ENCODE data around the gene AMBRA1.

AMBRA1 gene

DNA sequence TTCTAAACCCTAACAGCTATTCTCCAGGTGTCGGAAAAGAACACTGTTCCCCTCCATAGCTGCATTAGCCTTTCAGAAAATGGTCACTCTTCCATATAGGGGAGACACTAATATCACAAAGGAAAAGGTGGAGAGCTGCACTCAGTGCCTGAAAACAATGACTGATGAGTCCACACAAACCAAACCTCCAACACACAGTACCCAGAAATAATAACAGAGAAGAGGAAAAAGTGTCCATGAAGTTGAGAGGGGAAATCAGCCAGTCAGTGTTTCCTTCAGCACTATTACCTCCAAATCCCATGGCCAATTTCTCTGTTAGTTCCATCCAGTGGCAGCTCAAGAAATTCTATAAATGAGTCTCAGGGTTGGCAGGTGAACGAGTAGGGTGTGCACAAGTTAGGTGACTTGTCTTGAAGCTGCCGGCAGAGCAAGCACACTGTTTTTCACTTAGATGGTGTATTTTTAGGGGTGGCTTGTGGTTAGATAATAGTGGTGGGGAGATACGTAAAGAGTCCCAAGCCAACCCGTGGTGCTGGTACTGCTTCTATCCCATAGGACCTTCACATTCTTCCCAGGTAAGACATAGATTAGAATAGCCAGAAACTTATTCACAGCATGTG lies 117.8 kb downstream of the AMBRA1 start:
- DNase-seq (ENCODE audit: low spot score), result peak; percentile 24
- TF ChIP-seq, protein P1, sequence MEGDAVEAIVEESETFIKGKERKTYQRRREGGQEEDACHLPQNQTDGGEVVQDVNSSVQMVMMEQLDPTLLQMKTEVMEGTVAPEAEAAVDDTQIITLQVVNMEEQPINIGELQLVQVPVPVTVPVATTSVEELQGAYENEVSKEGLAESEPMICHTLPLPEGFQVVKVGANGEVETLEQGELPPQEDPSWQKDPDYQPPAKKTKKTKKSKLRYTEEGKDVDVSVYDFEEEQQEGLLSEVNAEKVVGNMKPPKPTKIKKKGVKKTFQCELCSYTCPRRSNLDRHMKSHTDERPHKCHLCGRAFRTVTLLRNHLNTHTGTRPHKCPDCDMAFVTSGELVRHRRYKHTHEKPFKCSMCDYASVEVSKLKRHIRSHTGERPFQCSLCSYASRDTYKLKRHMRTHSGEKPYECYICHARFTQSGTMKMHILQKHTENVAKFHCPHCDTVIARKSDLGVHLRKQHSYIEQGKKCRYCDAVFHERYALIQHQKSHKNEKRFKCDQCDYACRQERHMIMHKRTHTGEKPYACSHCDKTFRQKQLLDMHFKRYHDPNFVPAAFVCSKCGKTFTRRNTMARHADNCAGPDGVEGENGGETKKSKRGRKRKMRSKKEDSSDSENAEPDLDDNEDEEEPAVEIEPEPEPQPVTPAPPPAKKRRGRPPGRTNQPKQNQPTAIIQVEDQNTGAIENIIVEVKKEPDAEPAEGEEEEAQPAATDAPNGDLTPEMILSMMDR (IDR thresholded peaks at IDR 0.05; ENCODE audit: extremely low read depth, missing control alignments), result no peak

DNA sequence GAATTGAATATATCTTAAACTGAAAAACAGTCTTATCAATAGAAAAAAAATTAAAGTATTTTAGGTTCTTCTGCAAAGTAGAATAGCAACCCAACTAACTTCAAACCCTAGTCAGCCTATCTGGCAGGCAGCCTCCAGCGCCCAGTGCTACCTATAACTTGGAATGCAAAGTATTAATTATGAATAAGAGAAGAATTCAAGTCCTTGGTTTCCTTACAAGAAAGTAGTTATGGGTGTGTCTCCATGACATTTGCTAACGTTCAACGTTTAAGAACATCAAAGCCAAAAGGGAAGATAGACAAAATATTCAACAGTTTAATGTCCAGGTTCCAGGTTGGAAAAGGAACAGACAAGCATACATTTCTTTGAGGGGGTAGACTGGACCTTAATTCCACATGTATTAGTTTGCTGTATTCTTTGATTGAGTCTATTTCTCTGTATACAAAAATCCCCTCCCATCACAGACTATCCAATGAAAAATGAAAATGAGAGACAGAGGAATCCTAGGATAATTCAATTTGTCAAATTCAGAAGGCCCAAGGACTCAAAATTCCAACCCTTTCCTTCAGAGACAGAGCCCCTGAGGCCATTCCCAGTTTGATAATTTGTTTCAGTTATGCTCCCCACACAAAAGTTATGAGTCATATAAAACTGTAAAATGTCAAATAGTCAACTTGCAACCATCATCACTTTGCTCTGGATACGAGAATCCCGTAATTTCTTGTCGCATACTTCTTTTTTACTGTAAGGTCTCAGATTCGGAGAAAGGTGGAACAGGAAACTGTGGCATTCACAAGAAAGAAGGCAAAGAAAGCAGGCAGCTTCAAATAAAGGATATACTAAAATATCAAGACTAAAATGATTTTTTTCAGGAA lies 118.5 kb downstream of the AMBRA1 start:
- TF ChIP-seq, protein P1 (IDR thresholded peaks at IDR 0.05; ENCODE audit: extremely low read depth, missing control alignments), result no peak
- DNase-seq (ENCODE audit: low spot score), result no peak

DNA sequence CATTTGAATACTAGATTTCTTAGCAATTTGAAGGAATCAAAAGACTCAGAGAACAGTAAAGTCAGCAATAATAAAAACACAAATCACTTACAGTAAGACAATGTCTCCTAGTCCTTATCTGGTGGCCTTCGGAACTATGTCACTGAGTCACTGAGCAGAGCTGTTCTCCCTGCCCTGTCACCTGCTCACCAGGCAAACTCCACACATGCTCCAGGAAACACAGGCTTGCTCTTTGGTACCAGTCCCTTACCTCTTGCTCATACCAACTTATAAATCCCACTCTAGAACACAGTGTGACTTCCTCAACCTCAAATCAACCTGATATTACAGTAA lies 121.2 kb downstream of the AMBRA1 start:
- TF ChIP-seq, protein P1 (IDR thresholded peaks at IDR 0.05; ENCODE audit: extremely low read depth, missing control alignments), result no peak
- no peak for DNase-seq (ENCODE audit: low spot score)

- TF ChIP-seq, protein P1 (IDR thresholded peaks at IDR 0.05; ENCODE audit: extremely low read depth, missing control alignments), result no peak
- no peak for DNase-seq (ENCODE audit: low spot score)
Observed at GRCh38 chr11:46471943-46472661, 121.7 kb downstream of the AMBRA1 start.

- DNase-seq (ENCODE audit: low spot score), result no peak
- TF ChIP-seq, protein P1 (IDR thresholded peaks at IDR 0.05; ENCODE audit: extremely low read depth, missing control alignments), result no peak
Observed at GRCh38 chr11:46469926-46470325, 123.9 kb downstream of the AMBRA1 start.

DNA sequence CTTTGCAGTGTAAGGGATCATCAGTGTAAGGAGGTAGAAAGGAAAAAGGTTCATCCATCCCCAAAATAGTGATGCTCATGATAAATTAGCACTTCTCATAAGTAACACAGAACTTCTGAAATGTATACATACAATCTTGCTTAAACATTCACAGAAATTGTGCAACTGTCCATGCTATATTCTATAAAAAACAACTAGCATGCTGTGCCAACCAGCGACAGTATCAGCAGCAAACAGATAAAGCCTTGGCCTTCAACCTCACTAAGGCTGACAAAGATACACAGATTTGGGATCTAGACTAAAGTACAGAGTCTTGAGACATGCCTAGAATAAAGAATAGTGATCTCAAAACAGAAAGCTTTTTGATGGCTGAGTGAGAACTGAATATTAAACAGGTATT lies 128.1 kb downstream of the AMBRA1 start:
- TF ChIP-seq, protein P1 (IDR thresholded peaks at IDR 0.05; ENCODE audit: extremely low read depth, missing control alignments), result no peak
- no peak for DNase-seq (ENCODE audit: low spot score)
